Measurements from ENCODE around the gene PRDM5.

The PRDM5 gene

DNA sequence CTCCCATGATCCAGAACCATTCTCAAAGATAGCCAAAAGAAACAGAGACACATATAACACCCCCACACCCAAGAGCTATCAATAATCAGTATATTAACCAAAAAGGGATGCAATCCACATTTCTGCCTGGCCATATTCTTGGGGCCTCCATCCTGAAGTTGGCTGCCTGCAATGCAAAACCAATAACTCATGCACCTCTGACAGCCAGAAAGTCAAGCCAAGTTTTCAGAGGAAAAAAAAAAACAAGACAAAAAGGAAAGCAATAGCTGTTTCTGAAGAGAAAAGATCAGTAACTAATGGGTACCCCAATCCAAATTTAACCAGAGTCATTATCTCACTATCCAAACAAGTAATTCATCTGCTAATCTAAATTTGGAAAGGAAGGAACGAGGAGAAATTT, 7.3 kb upstream of the PRDM5 start:
- Histone ChIP-seq H3K36me3 (ENCODE audit: insufficient read depth, low read length) (no peaks in the 10 kb centered on the region), H3K9me3 (ENCODE audit: low read length) (no peaks in the 10 kb centered on the region), H3K4me2 (ENCODE audit: low read length) (no peak overlapping the region), H3K4me3 (ENCODE audit: low read depth, low read length, poor library complexity, severe bottlenecking) (no peak overlapping the region), H3K9me2 (ENCODE audit: low read depth, low read length) (no peaks in the 10 kb centered on the region), H3K4me1 (ENCODE audit: insufficient read depth, low read length, severe bottlenecking) (no peaks in the 10 kb centered on the region), H3K9ac (ENCODE audit: low read length) (no peak overlapping the region), H3K27ac (ENCODE audit: low read depth, low read length, poor library complexity, severe bottlenecking) (no peak overlapping the region), H3K79me2 (ENCODE audit: insufficient read depth, low read length) (no peaks in the 10 kb centered on the region), H2AFZ (ENCODE audit: low read length) (no peak overlapping the region), H4K20me1 (ENCODE audit: insufficient read depth, low read length) (no peaks in the 10 kb centered on the region), H3K27me3 (ENCODE audit: insufficient read depth, low read length) (no peaks in the 10 kb centered on the region), H3F3A (ENCODE audit: insufficient read depth, low read length) (no peaks in the 10 kb centered on the region)
- no peak for TF ChIP-seq EZH2 (IDR thresholded peaks at IDR 0.05; ENCODE audit: borderline replicate concordance, low read length)
- TF ChIP-seq, protein P1, sequence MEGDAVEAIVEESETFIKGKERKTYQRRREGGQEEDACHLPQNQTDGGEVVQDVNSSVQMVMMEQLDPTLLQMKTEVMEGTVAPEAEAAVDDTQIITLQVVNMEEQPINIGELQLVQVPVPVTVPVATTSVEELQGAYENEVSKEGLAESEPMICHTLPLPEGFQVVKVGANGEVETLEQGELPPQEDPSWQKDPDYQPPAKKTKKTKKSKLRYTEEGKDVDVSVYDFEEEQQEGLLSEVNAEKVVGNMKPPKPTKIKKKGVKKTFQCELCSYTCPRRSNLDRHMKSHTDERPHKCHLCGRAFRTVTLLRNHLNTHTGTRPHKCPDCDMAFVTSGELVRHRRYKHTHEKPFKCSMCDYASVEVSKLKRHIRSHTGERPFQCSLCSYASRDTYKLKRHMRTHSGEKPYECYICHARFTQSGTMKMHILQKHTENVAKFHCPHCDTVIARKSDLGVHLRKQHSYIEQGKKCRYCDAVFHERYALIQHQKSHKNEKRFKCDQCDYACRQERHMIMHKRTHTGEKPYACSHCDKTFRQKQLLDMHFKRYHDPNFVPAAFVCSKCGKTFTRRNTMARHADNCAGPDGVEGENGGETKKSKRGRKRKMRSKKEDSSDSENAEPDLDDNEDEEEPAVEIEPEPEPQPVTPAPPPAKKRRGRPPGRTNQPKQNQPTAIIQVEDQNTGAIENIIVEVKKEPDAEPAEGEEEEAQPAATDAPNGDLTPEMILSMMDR (IDR thresholded peaks at IDR 0.05; ENCODE audit: low read length) = no peak

DNA sequence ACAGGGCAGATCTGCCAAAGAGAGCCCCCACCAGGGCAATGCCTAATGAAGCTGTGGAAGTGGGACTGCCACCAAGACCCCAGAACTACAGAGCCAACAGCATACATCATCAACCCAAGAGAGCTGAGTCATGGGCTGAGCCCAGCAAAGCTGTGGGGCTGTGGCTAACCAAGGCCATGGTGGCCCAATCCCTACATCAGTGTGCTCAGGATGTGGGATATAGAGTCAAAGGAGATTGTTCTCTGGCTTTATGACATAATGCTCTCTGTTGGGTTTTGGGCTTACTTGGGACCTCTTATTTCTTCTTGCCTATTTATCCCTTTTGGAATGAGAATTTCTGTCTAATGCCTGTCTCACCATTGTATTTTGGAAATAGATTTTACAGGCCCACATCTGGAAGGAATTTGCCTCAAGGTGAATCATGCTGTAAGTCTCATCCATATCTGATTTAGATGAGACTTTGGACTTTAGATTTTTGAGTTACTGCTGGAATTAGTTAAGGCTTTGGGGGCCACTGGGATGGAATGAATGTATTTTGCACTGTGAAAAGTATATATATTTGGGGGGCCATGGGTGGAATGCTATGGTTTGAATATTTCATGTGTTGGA, 5.4 kb upstream of the PRDM5 start:
- no peak overlapping the region for H3K9ac ChIP-seq (ENCODE audit: low read length)
- H2AFZ ChIP-seq (ENCODE audit: low read length) = no peak overlapping the region
- no peaks in the 10 kb centered on the region for H3K4me1 ChIP-seq (ENCODE audit: insufficient read depth, low read length, severe bottlenecking)
- no peaks in the 10 kb centered on the region for H3K9me3 ChIP-seq (ENCODE audit: low read length)
- no peak overlapping the region for H3K27ac ChIP-seq (ENCODE audit: low read depth, low read length, poor library complexity, severe bottlenecking)
- H3K4me3 ChIP-seq (ENCODE audit: low read depth, low read length, poor library complexity, severe bottlenecking) = no peak overlapping the region
- H3K27me3 ChIP-seq (ENCODE audit: insufficient read depth, low read length) = no peaks in the 10 kb centered on the region
- TF ChIP-seq, protein P1 (IDR thresholded peaks at IDR 0.05; ENCODE audit: low read length) = no peak
- TF ChIP-seq EZH2 (IDR thresholded peaks at IDR 0.05; ENCODE audit: borderline replicate concordance, low read length) = no peak
- no peaks in the 10 kb centered on the region for H3F3A ChIP-seq (ENCODE audit: insufficient read depth, low read length)
- no peaks in the 10 kb centered on the region for H3K36me3 ChIP-seq (ENCODE audit: insufficient read depth, low read length)
- H3K79me2 ChIP-seq (ENCODE audit: insufficient read depth, low read length) = no peaks in the 10 kb centered on the region
- no peaks in the 10 kb centered on the region for H3K9me2 ChIP-seq (ENCODE audit: low read depth, low read length)
- no peaks in the 10 kb centered on the region for H4K20me1 ChIP-seq (ENCODE audit: insufficient read depth, low read length)
- no peak overlapping the region for H3K4me2 ChIP-seq (ENCODE audit: low read length)

DNA sequence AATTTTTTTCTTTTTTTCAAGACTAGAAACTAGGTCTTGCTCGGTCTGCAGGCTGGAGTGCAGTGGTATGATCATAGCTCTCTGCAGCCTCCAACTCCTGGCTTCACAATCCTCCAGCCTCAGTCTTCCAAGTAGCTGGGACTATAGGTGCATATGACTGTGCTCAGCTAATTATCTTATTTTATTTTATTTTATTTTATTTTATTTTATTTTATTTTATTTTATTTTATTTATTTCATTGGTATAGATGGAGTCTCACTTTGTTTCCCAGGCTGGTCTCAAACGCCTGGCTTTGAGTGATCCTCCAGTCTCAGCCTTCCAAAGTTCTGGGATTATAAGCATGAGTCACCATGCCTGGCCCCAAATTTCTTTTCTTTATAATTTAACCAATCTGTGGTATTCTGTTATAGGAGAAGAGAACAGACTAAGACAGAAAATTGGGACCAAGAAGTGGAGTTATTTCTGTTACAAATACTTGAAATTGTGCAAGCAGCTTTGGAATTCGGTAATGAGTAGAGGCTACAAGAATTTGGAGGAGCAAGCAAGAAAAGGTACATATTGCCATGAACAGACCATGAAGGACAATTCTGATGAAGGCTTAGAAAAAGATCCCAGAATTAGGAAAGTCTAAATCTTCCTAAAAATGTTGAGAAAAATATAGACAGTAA, 4.0 kb upstream of the PRDM5 start:
- H3K9me2 ChIP-seq (ENCODE audit: low read depth, low read length) = no peaks in the 10 kb centered on the region
- no peaks in the 10 kb centered on the region for H3K79me2 ChIP-seq (ENCODE audit: insufficient read depth, low read length)
- H3K4me1 ChIP-seq (ENCODE audit: insufficient read depth, low read length, severe bottlenecking) = no peaks in the 10 kb centered on the region
- H3K4me3 ChIP-seq (ENCODE audit: low read depth, low read length, poor library complexity, severe bottlenecking) = no peak overlapping the region
- TF ChIP-seq, protein P1 (IDR thresholded peaks at IDR 0.05; ENCODE audit: low read length) = no peak
- no peak for TF ChIP-seq EZH2 (IDR thresholded peaks at IDR 0.05; ENCODE audit: borderline replicate concordance, low read length)
- no peak overlapping the region for H3K9ac ChIP-seq (ENCODE audit: low read length)
- H3K4me2 ChIP-seq (ENCODE audit: low read length) = no peak overlapping the region
- H3K36me3 ChIP-seq (ENCODE audit: insufficient read depth, low read length) = no peaks in the 10 kb centered on the region
- no peak overlapping the region for H3K27ac ChIP-seq (ENCODE audit: low read depth, low read length, poor library complexity, severe bottlenecking)
- no peaks in the 10 kb centered on the region for H4K20me1 ChIP-seq (ENCODE audit: insufficient read depth, low read length)
- no peak overlapping the region for H2AFZ ChIP-seq (ENCODE audit: low read length)
- H3K9me3 ChIP-seq (ENCODE audit: low read length) = no peaks in the 10 kb centered on the region
- no peaks in the 10 kb centered on the region for H3K27me3 ChIP-seq (ENCODE audit: insufficient read depth, low read length)
- no peaks in the 10 kb centered on the region for H3F3A ChIP-seq (ENCODE audit: insufficient read depth, low read length)

Data from OCI-LY1 (cell line).